ENCODE data around the gene UBXN11.
A peak's percentile ranks its signal among the peaks of the same experiment; 100 is the strongest.
"Not testable (repeated sequence)": the region's sequence is repeated elsewhere in the genome, so short reads cannot be mapped to it uniquely, and the experiment has no call there.

The UBXN11 gene

GRCh38 chr1:26337206-26337535 is 30.7 kb upstream of the UBXN11 start:
- TF ChIP-seq, protein P1, sequence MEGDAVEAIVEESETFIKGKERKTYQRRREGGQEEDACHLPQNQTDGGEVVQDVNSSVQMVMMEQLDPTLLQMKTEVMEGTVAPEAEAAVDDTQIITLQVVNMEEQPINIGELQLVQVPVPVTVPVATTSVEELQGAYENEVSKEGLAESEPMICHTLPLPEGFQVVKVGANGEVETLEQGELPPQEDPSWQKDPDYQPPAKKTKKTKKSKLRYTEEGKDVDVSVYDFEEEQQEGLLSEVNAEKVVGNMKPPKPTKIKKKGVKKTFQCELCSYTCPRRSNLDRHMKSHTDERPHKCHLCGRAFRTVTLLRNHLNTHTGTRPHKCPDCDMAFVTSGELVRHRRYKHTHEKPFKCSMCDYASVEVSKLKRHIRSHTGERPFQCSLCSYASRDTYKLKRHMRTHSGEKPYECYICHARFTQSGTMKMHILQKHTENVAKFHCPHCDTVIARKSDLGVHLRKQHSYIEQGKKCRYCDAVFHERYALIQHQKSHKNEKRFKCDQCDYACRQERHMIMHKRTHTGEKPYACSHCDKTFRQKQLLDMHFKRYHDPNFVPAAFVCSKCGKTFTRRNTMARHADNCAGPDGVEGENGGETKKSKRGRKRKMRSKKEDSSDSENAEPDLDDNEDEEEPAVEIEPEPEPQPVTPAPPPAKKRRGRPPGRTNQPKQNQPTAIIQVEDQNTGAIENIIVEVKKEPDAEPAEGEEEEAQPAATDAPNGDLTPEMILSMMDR (IDR thresholded peaks at IDR 0.05; ENCODE audit: low read depth, low read length), result no peak
- no peak for DNase-seq (ENCODE audit: low read depth in 2 of 2)
- no peak overlapping the region for H3K4me3 ChIP-seq (replicated peaks in 1 of 2; ENCODE audit: low read depth in 2 of 2, low read length in 2 of 2)

GRCh38 chr1:26336477-26337205 is 30.2 kb upstream of the UBXN11 start:
- DNase-seq (ENCODE audit: low read depth in 2 of 2), result no peak
- TF ChIP-seq, protein P1 (IDR thresholded peaks at IDR 0.05; ENCODE audit: low read depth, low read length), result no peak
- peak overlapping the region; percentile 57 for H3K4me3 ChIP-seq (replicated peaks in 1 of 2; ENCODE audit: low read depth in 2 of 2, low read length in 2 of 2)

DNA sequence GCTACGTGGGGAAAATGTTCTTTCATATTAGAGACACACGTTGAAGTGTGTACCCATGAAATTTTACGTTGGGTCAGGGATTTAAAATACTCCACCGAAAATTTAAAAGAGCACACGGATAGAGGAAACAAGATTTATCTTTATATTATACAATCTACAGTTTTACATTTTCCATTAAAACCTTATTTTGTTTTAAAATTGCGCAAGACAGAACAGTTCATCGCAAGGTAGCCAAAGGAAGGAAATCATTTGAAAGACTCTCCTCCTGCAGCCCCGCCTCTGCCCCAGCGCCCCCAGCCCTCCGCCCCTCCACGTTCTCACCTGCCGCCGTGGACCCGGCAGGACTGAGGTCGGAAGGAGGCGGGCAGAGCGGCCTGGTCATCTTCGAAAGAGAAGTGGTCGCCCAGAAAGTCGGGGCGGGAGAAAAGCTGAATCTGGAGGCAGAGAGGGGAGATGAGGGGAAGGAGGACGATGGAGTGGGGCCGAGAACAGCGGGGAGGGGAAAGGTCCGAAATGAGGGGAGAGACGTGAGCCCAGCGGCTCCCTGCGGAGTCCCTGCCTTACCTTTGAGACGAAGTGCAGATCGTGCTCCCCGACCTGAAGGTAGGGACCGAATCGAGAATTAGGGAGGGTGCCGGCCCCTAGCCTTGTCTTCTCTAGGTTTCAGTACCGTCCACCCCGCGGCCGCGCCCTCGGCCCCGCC is 29.5 kb upstream of the UBXN11 start:
- TF ChIP-seq, protein P1 (IDR thresholded peaks at IDR 0.05; ENCODE audit: low read depth, low read length), result no peak
- DNase-seq (ENCODE audit: low read depth in 2 of 2), result no peak
- H3K4me3 ChIP-seq (replicated peaks in 1 of 2; ENCODE audit: low read depth in 2 of 2, low read length in 2 of 2), result peak overlapping the region; percentile 57

DNA sequence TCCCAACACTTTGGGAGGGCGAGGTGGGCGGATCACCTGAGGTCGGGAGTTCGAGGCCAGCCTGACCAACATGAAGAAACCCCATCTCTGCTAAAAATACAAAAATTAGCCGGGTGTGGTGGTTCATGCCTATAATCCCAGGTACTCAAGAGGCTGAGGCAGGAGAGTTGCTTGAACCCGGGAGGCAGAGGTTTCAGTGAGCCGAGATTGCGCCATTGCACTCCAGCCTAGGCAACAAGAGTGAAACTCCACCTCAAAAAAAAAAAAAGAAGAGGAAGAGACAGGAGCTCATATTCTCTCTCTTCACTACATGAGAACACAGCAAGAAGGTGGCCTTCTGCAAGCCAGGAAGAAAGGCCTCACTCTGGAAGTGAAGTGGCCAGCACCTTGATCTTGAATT is 26.9 kb upstream of the UBXN11 start:
- not testable (repeated sequence) for H3K4me3 ChIP-seq (replicated peaks in 1 of 2; ENCODE audit: low read depth in 2 of 2, low read length in 2 of 2); DNase-seq (ENCODE audit: low read depth in 2 of 2)

GRCh38 chr1:26330276-26330675 is 23.8 kb upstream of the UBXN11 start:
- no peak for DNase-seq (ENCODE audit: low read depth in 2 of 2)
- TF ChIP-seq, protein P1 (IDR thresholded peaks at IDR 0.05; ENCODE audit: low read depth, low read length), result no peak
- no peak overlapping the region for H3K4me3 ChIP-seq (replicated peaks in 1 of 2; ENCODE audit: low read depth in 2 of 2, low read length in 2 of 2)

GRCh38 chr1:26329380-26329779 is 22.9 kb upstream of the UBXN11 start:
- DNase-seq (ENCODE audit: low read depth in 2 of 2); H3K4me3 ChIP-seq (replicated peaks in 1 of 2; ENCODE audit: low read depth in 2 of 2, low read length in 2 of 2): not testable (repeated sequence)

DNA sequence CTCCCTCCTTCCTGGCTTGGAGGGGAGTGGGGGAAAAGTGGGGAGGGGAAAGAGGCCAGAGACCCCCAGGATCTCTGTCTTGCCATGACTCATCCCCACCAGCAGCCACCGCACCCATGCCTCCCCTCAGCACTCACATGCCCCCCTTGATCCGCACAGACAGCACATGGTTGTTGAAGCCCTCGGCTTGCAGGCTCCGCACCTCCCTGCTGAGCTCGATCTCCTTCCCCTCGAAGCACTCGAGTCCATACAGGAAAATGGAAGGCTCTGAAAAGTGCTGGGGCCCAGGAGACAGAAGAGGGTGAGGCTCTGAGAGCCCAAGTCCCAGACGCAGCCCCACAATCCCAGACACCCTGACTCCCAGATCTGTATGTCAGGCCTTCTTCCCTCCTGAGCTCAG is 22.2 kb upstream of the UBXN11 start:
- TF ChIP-seq, protein P1 (IDR thresholded peaks at IDR 0.05; ENCODE audit: low read depth, low read length), result no peak

GRCh38 chr1:26327956-26328362 is 21.5 kb upstream of the UBXN11 start:
- DNase-seq (ENCODE audit: low read depth in 2 of 2), result no peak
- TF ChIP-seq, protein P1 (IDR thresholded peaks at IDR 0.05; ENCODE audit: low read depth, low read length), result no peak
- H3K4me3 ChIP-seq (replicated peaks in 1 of 2; ENCODE audit: low read depth in 2 of 2, low read length in 2 of 2), result no peak overlapping the region

More for the DNA sequence above, 22.2 kb upstream of the UBXN11 start:
- H3K4me3 ChIP-seq (replicated peaks in 1 of 2; ENCODE audit: low read depth in 2 of 2, low read length in 2 of 2), result no peak overlapping the region
- DNase-seq (ENCODE audit: low read depth in 2 of 2), result no peak

All from cardiac fibroblast (primary cell).